ENCODE measurements around the gene ANHX.

- no peak for TF ChIP-seq CTCF (IDR thresholded peaks at IDR 0.05; ENCODE audit: low read depth, low read length)
- TF ChIP-seq POLR2A (IDR thresholded peaks at IDR 0.05; ENCODE audit: extremely low read depth, insufficient read length): no peak
- TF ChIP-seq MAX (IDR thresholded peaks at IDR 0.05; ENCODE audit: low read depth, low read length): no peak
- TF ChIP-seq MYC (IDR thresholded peaks at IDR 0.05; ENCODE audit: low read depth, low read length): no peak
Measured at GRCh38 chr12:133221241-133221640, 14.4 kb downstream of the ANHX start.

Data from NB4 (cell line).